AG04450 (cell line): Measurements from ENCODE around the gene KCNAB2. TPM values are rescaled to one million over a fixed set of nuclear protein-coding genes. Genes with fewer than 3 reads are reported as not detected.

Experiments
- CTCF ChIA-PET: fragments of 300-600, 350-600 bp; formaldehyde crosslinking; extraction: SDS; loops from one replicate; lab custom pipeline; 2022; ENCODE audit warnings: antibody characterized with exemption, inconsistent platforms; lab: Charles Lee
- POLR2A ChIA-PET: fragments of 350-600 bp; formaldehyde crosslinking; extraction: SDS; loops from one replicate; lab custom pipeline; 2021; ENCODE audit warnings: antibody characterized with exemption, inconsistent platforms; lab: Yijun Ruan, JAX
- DNase-seq: peaks from one replicate; pipeline ENCODE4 v3.0.0-alpha.2; 2011; ENCODE audit warnings: low read depth, low spot score
- H3K27ac ChIP-seq: one replicate; pipeline ENCODE4 v1.5.1; 2012; ENCODE audit warnings: low read depth, low read length, control low read depth
- H3K27me3 ChIP-seq: one replicate; pipeline ENCODE4 v1.6.0; 2012; ENCODE audit warnings: low read length; ENCODE audit not compliant: control insufficient read depth, insufficient read depth
- H3K4me3 ChIP-seq: 2 replicates; pipeline ENCODE4 v1.5.1; 2011; ENCODE audit warnings: mild to moderate bottlenecking, low read depth, low read length, control low read depth
- H3K9me3 ChIP-seq: 2 replicates; pipeline ENCODE4 v1.5.1; 2012; ENCODE audit warnings: low read length; ENCODE audit not compliant: control insufficient read depth, insufficient read depth
- CTCF ChIP-seq: IDR thresholded peaks from 2 replicates; pipeline ENCODE4 v1.5.1; 2011; ENCODE audit warnings: low read depth, low read length, control low read depth, inconsistent platforms
- polyA plus RNA-seq: library from polyadenylated mRNA; depleted of rRNA; stranded (reverse); fragments of >200 nt; gene quantifications from 2 replicates; pipeline ENCODE4 v1.2.3, GENCODE V29; 2011

The KCNAB2 gene
- polyA plus RNA-seq, 1 experiment, result 3.1 TPM

GRCh38 chr1:6011161-6011945, 34.3 kb upstream of the KCNAB2 start:
- Histone ChIP-seq H3K27ac (no peak overlapping the region), H3K27me3 (no peaks in the 10 kb centered on the region), H3K4me3 (no peak overlapping the region), H3K9me3 (no peaks in the 10 kb centered on the region; the same call in 1 of the 2 replicates)
- ChIA-PET POLR2A (no interaction called here), CTCF (no interaction called here)
- TF ChIP-seq CTCF, result no peak
- no peak for DNase-seq

DNA sequence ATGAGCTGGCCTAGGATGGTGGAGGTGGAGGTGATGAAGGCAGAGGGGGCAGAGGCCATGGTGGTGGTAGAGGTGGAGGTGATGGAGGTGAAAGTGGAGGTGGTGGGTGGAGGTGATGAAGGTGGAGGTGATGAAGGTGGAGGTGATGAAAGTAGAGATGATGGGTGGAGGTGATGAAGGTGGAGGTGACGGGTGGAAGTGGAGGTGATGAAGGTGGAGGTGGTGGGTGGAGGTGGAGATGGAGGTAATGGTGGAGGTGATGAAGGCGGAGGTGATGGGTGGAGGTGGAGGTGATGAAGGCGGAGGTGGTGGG, 33.8 kb upstream of the KCNAB2 start:
- Histone ChIP-seq H3K4me3 (no peak overlapping the region), H3K27ac (no peak overlapping the region), H3K27me3 (no peaks in the 10 kb centered on the region), H3K9me3 (no peaks in the 10 kb centered on the region; the same call in 1 of the 2 replicates)
- ChIA-PET CTCF (no interaction called here), POLR2A (no interaction called here)
- no peak for TF ChIP-seq CTCF
- no peak for DNase-seq

DNA sequence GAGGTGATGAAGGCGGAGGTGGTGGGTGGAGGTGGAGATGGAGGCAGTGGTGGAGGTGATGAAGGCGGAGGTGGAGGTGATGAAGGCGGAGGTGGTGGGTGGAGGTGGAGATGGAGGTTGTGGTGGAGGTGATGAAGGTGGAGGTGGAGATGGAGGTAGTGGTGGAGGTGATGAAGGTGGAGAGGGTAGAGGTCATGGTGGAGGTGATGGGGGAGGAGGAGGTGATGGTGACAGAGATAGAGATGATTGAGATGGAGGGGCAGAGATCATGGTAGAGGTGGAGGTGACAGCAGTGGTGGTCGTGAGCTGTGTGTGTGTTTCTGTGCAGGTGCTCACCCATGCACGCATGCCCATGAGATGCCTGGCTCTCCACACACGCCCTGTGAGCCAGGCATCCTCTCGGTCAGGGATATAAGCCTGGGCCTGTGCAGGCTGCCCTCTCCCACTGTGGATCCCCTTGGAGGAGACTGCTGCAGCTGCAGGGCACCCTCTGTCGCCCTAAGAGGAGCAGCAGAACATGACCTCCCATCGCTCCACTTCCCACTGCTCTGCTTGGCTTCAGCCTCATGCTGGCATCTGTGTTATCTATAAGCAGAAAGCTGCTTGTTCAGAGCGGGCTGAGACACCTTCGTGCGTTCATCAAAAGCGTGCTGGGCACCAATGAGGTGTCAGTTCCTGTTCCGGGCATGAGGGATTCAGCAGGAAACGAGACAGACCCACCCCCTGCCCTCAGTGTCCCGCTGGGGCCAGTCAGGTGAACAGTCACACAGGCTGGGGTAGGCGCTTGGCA, 33.0 kb upstream of the KCNAB2 start:
- ChIA-PET POLR2A (no interaction called here), CTCF (no interaction called here)
- no peaks in the 10 kb centered on the region; the same call in 1 of the 2 replicates for H3K9me3 ChIP-seq
- DNase-seq, result no peak
- no peak for TF ChIP-seq CTCF
- no peaks in the 10 kb centered on the region for H3K27me3 ChIP-seq
- H3K4me3 ChIP-seq, result no peak overlapping the region
- no peak overlapping the region for H3K27ac ChIP-seq

- DNase-seq, result no peak
- CTCF ChIA-PET, result no interaction called here
- POLR2A ChIA-PET, result no interaction called here
- no peak overlapping the region for H3K4me3 ChIP-seq
- H3K27me3 ChIP-seq, result no peaks in the 10 kb centered on the region
- H3K9me3 ChIP-seq, result no peaks in the 10 kb centered on the region
- no peak overlapping the region for H3K27ac ChIP-seq
- TF ChIP-seq CTCF, result no peak
These were observed 32.2 kb upstream of the KCNAB2 start for GRCh38 chr1:6013491-6013890.
